Fibroblast of the aortic adventitia (primary cell): ENCODE measurements around the gene FRMD6. TPM values are rescaled to one million over a fixed set of nuclear protein-coding genes. Genes with fewer than 3 reads are reported as not detected.
"Not testable (repeated sequence)": the region's sequence is repeated elsewhere in the genome, so short reads cannot be mapped to it uniquely, and the experiment has no call there.

Experiments
- DNase-seq: peaks from one replicate; pipeline ENCODE4 v3.0.0-alpha.2; 2010; ENCODE audit warnings: low read depth
- H3K4me3 ChIP-seq: 2 replicates; pipeline ENCODE4 v1.5.1; 2011; ENCODE audit warnings: low read depth, mild to moderate bottlenecking, control low read depth, low read length, moderate library complexity
- CTCF ChIP-seq: IDR thresholded peaks from 2 replicates; pipeline ENCODE4 v1.5.1; 2011; ENCODE audit warnings: mild to moderate bottlenecking, low read length, control low read depth, inconsistent platforms; ENCODE audit not compliant: insufficient read depth
- total RNA-seq: library from RNA; depleted of rRNA; stranded (reverse); fragments of >200 nt; gene quantifications from 2 replicates; pipeline ENCODE4 v1.2.3, GENCODE V29; 2012; ENCODE audit warnings: low replicate concordance

Gene FRMD6
- total RNA-seq, 1 donor: 257 TPM

GRCh38 chr14:51750542-51750941 is 98.8 kb downstream of the FRMD6 start:
- TF ChIP-seq CTCF: no peak
- DNase-seq: no peak
- no peak overlapping the region for H3K4me3 ChIP-seq

- not testable (repeated sequence) for H3K4me3 ChIP-seq
Measured at GRCh38 chr14:51751611-51752345, 100.1 kb downstream of the FRMD6 start.

GRCh38 chr14:51757756-51758155 is 106.0 kb downstream of the FRMD6 start:
- H3K4me3 ChIP-seq, DNase-seq: not testable (repeated sequence)

More at GRCh38 chr14:51751611-51752345, 100.1 kb downstream of the FRMD6 start:
- not testable (repeated sequence) for DNase-seq

- no peak for TF ChIP-seq CTCF
Measured at GRCh38 chr14:51759950-51760349, 108.2 kb downstream of the FRMD6 start.

GRCh38 chr14:51765726-51766125 is 114.0 kb downstream of the FRMD6 start:
- not testable (repeated sequence) for H3K4me3 ChIP-seq

More at GRCh38 chr14:51759950-51760349, 108.2 kb downstream of the FRMD6 start:
- no peak overlapping the region for H3K4me3 ChIP-seq
- DNase-seq: no peak

GRCh38 chr14:51766586-51766985 is 114.9 kb downstream of the FRMD6 start:
- DNase-seq, H3K4me3 ChIP-seq: not testable (repeated sequence)

More at GRCh38 chr14:51765726-51766125, 114.0 kb downstream of the FRMD6 start:
- DNase-seq: peak; percentile 9

GRCh38 chr14:51769261-51769660 is 117.6 kb downstream of the FRMD6 start:
- H3K4me3 ChIP-seq, DNase-seq: not testable (repeated sequence)

- TF ChIP-seq CTCF: no peak
- H3K4me3 ChIP-seq: no peak overlapping the region
- no peak for DNase-seq
Measured at GRCh38 chr14:51774209-51774608, 122.5 kb downstream of the FRMD6 start.

GRCh38 chr14:51776102-51776894 is 124.6 kb downstream of the FRMD6 start:
- peak; percentile 73 for TF ChIP-seq CTCF
- peak overlapping the region; percentile 22 for H3K4me3 ChIP-seq
- DNase-seq: peak; percentile 79
